ENCODE data around the gene ASB18.

The ASB18 gene

GRCh38 chr2:236298924-236299475 is 34.8 kb upstream of the ASB18 start:
- no peaks in the 10 kb centered on the region for H3K36me3 Mint-ChIP-seq (ENCODE audit: low read depth)
- H3K4me1 Mint-ChIP-seq = no peaks in the 10 kb centered on the region
- H3K27ac Mint-ChIP-seq = no peak overlapping the region
- peaks cover 3% of the 10 kb centered on the region for H3K9me3 Mint-ChIP-seq
- H3K27me3 Mint-ChIP-seq (ENCODE audit: low read depth) = peaks cover 15% of the 10 kb centered on the region
- TF ChIP-seq, protein P1, sequence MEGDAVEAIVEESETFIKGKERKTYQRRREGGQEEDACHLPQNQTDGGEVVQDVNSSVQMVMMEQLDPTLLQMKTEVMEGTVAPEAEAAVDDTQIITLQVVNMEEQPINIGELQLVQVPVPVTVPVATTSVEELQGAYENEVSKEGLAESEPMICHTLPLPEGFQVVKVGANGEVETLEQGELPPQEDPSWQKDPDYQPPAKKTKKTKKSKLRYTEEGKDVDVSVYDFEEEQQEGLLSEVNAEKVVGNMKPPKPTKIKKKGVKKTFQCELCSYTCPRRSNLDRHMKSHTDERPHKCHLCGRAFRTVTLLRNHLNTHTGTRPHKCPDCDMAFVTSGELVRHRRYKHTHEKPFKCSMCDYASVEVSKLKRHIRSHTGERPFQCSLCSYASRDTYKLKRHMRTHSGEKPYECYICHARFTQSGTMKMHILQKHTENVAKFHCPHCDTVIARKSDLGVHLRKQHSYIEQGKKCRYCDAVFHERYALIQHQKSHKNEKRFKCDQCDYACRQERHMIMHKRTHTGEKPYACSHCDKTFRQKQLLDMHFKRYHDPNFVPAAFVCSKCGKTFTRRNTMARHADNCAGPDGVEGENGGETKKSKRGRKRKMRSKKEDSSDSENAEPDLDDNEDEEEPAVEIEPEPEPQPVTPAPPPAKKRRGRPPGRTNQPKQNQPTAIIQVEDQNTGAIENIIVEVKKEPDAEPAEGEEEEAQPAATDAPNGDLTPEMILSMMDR (IDR thresholded peaks at IDR 0.05; ENCODE audit: unreplicated experiment in 3 of 3) = no peak
- H3K4me3 Mint-ChIP-seq = no peak overlapping the region

DNA sequence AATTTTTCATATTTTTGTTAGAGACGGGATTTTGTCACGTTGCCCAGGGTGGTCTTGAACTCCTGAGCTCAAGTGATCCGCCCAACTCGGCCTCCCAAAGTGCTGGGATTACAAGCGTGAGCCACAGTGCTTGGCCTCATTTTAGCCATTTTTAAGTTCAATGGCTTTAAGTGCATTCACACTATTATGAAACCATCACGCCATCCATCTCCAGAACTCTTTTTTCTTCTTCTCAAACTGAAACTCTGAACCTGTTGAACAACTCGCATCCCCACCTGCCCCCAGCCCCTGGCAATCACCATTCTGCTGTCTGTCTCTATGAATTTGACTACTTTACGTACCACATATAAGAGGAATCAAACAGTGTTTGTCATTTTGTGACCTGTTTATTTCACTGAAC is 31.3 kb upstream of the ASB18 start:
- H3K27ac Mint-ChIP-seq = no peak overlapping the region
- no peaks in the 10 kb centered on the region for H3K4me1 Mint-ChIP-seq
- H3K9me3 Mint-ChIP-seq = peaks cover 3% of the 10 kb centered on the region
- H3K4me3 Mint-ChIP-seq = no peak overlapping the region
- H3K36me3 Mint-ChIP-seq (ENCODE audit: low read depth) = no peaks in the 10 kb centered on the region
- peaks cover 28% of the 10 kb centered on the region for H3K27me3 Mint-ChIP-seq (ENCODE audit: low read depth)
- TF ChIP-seq, protein P1 (IDR thresholded peaks at IDR 0.05; ENCODE audit: unreplicated experiment in 3 of 3) = no peak

- peaks cover 3% of the 10 kb centered on the region for H3K9me3 Mint-ChIP-seq
- no peaks in the 10 kb centered on the region for H3K36me3 Mint-ChIP-seq (ENCODE audit: low read depth)
- H3K4me3 Mint-ChIP-seq = no peak overlapping the region
- H3K27ac Mint-ChIP-seq = no peak overlapping the region
- peaks cover 24% of the 10 kb centered on the region for H3K27me3 Mint-ChIP-seq (ENCODE audit: low read depth)
- H3K4me1 Mint-ChIP-seq = no peaks in the 10 kb centered on the region
- TF ChIP-seq, protein P1 (IDR thresholded peaks at IDR 0.05; ENCODE audit: unreplicated experiment in 3 of 3) = no peak
Measured at GRCh38 chr2:236294647-236295046, 30.4 kb upstream of the ASB18 start.

DNA sequence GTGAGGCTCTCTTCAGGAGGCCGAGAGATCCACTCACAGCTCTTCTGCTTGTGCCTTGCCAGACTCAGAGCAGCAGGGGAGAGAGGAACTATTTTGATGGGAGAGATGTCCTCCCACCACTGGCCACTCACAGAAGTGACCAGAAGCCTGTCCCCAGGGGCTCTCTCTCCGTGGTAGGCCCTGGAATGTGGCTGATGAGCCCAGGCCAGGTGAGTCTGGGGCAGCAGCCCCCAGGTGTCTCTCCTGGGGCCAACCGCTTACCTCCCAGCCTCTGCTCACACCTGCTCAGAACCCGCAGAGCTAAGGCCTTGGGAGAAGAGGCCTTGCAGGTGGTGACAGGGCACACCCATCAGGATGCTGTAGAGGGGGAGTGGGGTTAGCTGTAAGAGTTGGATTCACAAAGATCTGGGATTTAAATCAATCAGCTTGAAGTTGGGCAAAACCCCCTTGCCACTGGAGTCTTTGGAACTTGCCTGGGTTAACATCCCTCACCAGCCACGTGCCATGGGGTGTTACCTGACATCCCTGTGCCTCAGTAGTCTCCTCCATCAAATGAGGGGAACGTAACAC is 29.1 kb upstream of the ASB18 start:
- H3K27me3 Mint-ChIP-seq (ENCODE audit: low read depth) = peaks cover 33% of the 10 kb centered on the region
- peaks cover 3% of the 10 kb centered on the region for H3K9me3 Mint-ChIP-seq
- no peak overlapping the region for H3K27ac Mint-ChIP-seq
- no peaks in the 10 kb centered on the region for H3K4me1 Mint-ChIP-seq
- no peaks in the 10 kb centered on the region for H3K36me3 Mint-ChIP-seq (ENCODE audit: low read depth)
- H3K4me3 Mint-ChIP-seq = no peak overlapping the region
- TF ChIP-seq, protein P1 (IDR thresholded peaks at IDR 0.05; ENCODE audit: unreplicated experiment in 3 of 3) = no peak

- no peak overlapping the region for H3K27ac Mint-ChIP-seq
- H3K9me3 Mint-ChIP-seq = peaks cover 3% of the 10 kb centered on the region
- no peak overlapping the region for H3K4me3 Mint-ChIP-seq
- peaks cover 33% of the 10 kb centered on the region for H3K27me3 Mint-ChIP-seq (ENCODE audit: low read depth)
- H3K4me1 Mint-ChIP-seq = no peaks in the 10 kb centered on the region
- TF ChIP-seq, protein P1 (IDR thresholded peaks at IDR 0.05; ENCODE audit: unreplicated experiment in 3 of 3) = no peak
- H3K36me3 Mint-ChIP-seq (ENCODE audit: low read depth) = no peaks in the 10 kb centered on the region
Measured at GRCh38 chr2:236291911-236292310, 27.7 kb upstream of the ASB18 start.

- H3K4me3 Mint-ChIP-seq = no peak overlapping the region
- TF ChIP-seq, protein P1 (IDR thresholded peaks at IDR 0.05; ENCODE audit: unreplicated experiment in 3 of 3) = no peak
- H3K4me1 Mint-ChIP-seq = no peaks in the 10 kb centered on the region
- peaks cover 3% of the 10 kb centered on the region for H3K9me3 Mint-ChIP-seq
- peaks cover 33% of the 10 kb centered on the region for H3K27me3 Mint-ChIP-seq (ENCODE audit: low read depth)
- H3K36me3 Mint-ChIP-seq (ENCODE audit: low read depth) = no peaks in the 10 kb centered on the region
- no peak overlapping the region for H3K27ac Mint-ChIP-seq
Measured at GRCh38 chr2:236291476-236291875, 27.3 kb upstream of the ASB18 start.

All from nephron (organoid).